Activated naive CD8-positive, alpha-beta T cell treated with anti-CD3 and anti-CD28 coated beads, Interleukin-2, amount 50 U/mL, for 24 hours (primary cell): Measurements from ENCODE around the gene MAB21L4.

Experiments used
- ATAC-seq: fragments of 150-1000 bp; cut with Tn5 transposase; one replicate; pipeline ENCODE4 v1.10.0; 2021
- DNase-seq: peaks from one replicate; pipeline ENCODE4 v3.0.0; 2021
- H3K27ac Mint-ChIP-seq: one replicate; pipeline ENCODE4 v1.8.0; 2021; ENCODE audit warnings: mild to moderate bottlenecking, mixed read lengths
- H3K27me3 Mint-ChIP-seq: one replicate; pipeline ENCODE4 v1.8.0; 2021; ENCODE audit warnings: mixed read lengths
- H3K36me3 Mint-ChIP-seq: one replicate; pipeline ENCODE4 v1.8.0; 2021; ENCODE audit warnings: low read depth, mixed read lengths
- H3K4me1 Mint-ChIP-seq: one replicate; pipeline ENCODE4 v1.8.0; 2021; ENCODE audit warnings: mixed read lengths
- H3K4me3 Mint-ChIP-seq: one replicate; pipeline ENCODE4 v1.8.0; 2021; ENCODE audit warnings: mild to moderate bottlenecking, moderate library complexity, mixed read lengths
- H3K9me3 Mint-ChIP-seq: one replicate; pipeline ENCODE4 v1.8.0; 2021; ENCODE audit warnings: mixed read lengths

Gene MAB21L4

DNA sequence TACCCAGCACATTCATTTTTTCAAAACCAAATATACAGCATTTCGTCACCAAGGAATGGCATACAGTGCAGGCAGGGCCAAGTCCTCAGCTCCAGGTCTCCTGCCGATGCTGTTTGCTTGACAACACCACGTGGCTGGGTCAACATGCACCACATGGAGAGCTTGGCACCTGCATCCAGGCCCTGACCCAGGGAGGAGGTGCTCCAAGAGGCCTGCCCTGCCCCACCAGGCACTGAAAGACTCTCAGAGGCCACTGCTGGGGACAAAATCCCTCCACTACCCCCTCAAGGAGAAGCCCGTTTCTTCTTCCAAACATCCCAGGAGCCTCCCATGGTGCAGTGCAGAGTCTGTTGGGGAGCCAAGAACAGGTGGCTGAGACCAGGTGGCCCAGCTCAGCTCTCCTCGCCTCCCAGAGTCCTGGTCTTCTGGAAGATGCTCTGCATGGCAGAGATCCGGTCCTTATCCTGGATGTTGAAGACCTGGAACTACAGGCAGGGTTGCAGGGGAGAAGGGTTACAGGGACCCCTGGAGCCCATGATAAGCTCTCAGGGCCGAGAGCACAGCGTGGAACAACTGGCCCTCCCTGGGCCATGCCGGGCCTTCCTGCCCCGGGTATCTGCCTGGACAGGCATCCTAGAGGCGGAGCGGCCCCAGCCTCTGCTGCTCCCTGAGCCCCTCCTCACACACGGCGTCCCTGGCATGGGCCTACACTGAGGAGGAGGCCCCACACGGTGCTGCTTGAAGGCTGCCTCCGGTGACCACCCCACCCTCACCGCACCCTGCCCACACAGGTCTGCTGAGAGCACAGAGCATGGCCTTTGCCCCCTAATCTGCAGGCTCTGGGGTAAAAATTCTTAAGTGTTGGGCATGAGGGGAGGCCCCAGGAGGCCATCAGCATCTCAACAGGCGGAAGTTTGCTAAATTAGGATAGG is 9.0 kb downstream of the MAB21L4 start:
- DNase-seq (no peak), ATAC-seq (no peak)
- no peak overlapping the region for H3K27ac Mint-ChIP-seq
- H3K4me3 Mint-ChIP-seq, result no peak overlapping the region
- H3K36me3 Mint-ChIP-seq, result no peaks in the 10 kb centered on the region
- H3K9me3 Mint-ChIP-seq, result no peaks in the 10 kb centered on the region
- H3K27me3 Mint-ChIP-seq, result no peaks in the 10 kb centered on the region
- H3K4me1 Mint-ChIP-seq, result no peaks in the 10 kb centered on the region

GRCh38 chr2:240886023-240886565 is 9.9 kb downstream of the MAB21L4 start:
- H3K27me3 Mint-ChIP-seq, result no peaks in the 10 kb centered on the region
- no peaks in the 10 kb centered on the region for H3K9me3 Mint-ChIP-seq
- no peak overlapping the region for H3K27ac Mint-ChIP-seq
- H3K4me3 Mint-ChIP-seq, result no peak overlapping the region
- ATAC-seq, result no peak
- DNase-seq, result no peak
- H3K4me1 Mint-ChIP-seq, result no peaks in the 10 kb centered on the region
- no peaks in the 10 kb centered on the region for H3K36me3 Mint-ChIP-seq

DNA sequence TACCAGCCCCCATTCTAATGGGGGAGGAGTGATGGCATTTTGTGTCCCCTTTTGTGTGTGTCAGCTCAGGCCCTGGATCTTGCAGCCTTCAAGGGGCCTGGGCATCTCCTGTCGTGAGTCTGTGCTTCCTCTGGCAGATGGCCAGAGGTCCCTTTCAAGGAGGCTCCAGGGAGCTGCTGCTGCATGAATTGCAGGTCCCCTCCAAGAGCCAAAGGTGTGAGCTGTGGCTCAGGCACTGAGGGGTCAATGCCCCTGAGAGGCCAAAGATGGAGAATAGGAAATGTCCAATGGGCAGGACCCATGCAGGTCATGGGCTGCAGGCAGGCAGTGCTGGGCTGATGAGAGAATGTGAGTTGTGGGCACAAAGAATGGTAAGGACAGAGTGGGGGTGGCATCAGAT is 10.4 kb downstream of the MAB21L4 start:
- ATAC-seq, result no peak
- DNase-seq, result no peak
- Mint-ChIP-seq H3K4me3 (no peak overlapping the region), H3K27ac (no peak overlapping the region), H3K4me1 (no peaks in the 10 kb centered on the region), H3K36me3 (no peaks in the 10 kb centered on the region), H3K27me3 (no peaks in the 10 kb centered on the region), H3K9me3 (no peaks in the 10 kb centered on the region)

DNA sequence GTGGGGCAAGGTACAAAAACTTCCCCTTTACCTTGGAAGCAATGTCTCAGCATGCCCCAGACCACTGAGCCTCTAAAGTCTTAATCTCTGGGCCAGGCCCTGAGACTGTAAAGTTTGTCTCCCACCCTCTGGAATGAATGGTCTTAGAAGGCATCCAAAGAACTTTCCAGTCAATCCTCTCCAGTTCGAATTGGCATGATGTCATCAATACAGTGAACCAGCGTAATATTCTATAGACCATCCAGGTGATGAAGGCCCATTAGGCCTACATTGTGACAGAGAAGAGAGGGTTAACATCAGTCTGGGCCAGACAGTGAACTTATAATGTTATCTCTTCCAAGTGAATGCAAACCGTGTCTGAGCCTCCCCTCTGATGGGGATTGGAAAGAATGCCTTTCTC is 11.2 kb downstream of the MAB21L4 start:
- Mint-ChIP-seq H3K27ac (no peak overlapping the region), H3K4me1 (no peaks in the 10 kb centered on the region), H3K36me3 (no peaks in the 10 kb centered on the region), H3K27me3 (no peaks in the 10 kb centered on the region), H3K4me3 (no peak overlapping the region), H3K9me3 (no peaks in the 10 kb centered on the region)
- DNase-seq (no peak), ATAC-seq (no peak)

- no peak overlapping the region for H3K4me3 Mint-ChIP-seq
- no peaks in the 10 kb centered on the region for H3K36me3 Mint-ChIP-seq
- H3K27ac Mint-ChIP-seq, result no peak overlapping the region
- no peaks in the 10 kb centered on the region for H3K4me1 Mint-ChIP-seq
- H3K9me3 Mint-ChIP-seq, result no peaks in the 10 kb centered on the region
- DNase-seq (no peak), ATAC-seq (no peak)
- no peaks in the 10 kb centered on the region for H3K27me3 Mint-ChIP-seq
Observed at GRCh38 chr2:240884221-240884620, 11.7 kb downstream of the MAB21L4 start.

DNA sequence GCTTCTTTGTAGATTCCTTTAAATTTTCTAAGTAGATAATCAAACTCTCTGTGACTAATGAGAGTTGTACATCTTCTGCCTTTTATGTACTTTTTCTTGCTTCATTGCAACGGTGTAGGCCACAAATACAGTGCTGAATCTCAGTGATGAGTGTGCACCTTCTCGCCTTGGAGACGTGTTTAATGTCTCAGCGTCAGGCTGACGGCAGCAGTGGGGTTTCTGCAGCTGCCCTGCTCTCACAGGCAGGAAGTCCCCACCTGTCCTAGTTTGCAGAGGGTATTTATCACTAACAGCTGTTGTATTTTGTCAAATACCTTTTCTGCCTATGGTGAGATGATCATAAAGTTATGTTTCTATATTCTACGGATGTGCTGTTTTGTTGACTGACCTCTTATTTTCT is 14.0 kb downstream of the MAB21L4 start:
- no peaks in the 10 kb centered on the region for H3K4me1 Mint-ChIP-seq
- ATAC-seq, result no peak
- no peaks in the 10 kb centered on the region for H3K36me3 Mint-ChIP-seq
- no peak overlapping the region for H3K4me3 Mint-ChIP-seq
- H3K27ac Mint-ChIP-seq, result no peak overlapping the region
- no peaks in the 10 kb centered on the region for H3K27me3 Mint-ChIP-seq
- DNase-seq, result no peak
- no peaks in the 10 kb centered on the region for H3K9me3 Mint-ChIP-seq

DNA sequence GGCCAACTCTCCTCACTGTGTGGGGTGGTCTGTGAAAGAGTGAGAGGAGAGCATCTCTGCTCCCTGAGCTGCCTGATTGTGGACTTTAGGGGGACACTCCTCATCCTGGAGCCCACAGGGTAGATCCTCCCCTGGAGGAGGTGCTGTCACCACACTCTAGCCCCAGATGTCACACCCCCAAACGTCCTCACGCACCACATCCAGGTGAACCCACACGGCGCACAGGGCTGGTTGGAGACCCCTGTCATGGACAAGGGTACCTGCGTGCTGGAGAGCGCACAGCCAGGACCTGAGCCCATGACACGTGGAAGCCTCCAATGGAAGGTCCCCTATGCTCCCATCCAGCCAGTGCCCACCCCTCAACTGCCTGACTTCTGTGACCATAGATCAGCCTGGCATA is 16.9 kb downstream of the MAB21L4 start:
- H3K36me3 Mint-ChIP-seq, result no peaks in the 10 kb centered on the region
- no peaks in the 10 kb centered on the region for H3K4me1 Mint-ChIP-seq
- DNase-seq, result no peak
- ATAC-seq, result peak; percentile 13
- H3K4me3 Mint-ChIP-seq, result no peak overlapping the region
- no peak overlapping the region for H3K27ac Mint-ChIP-seq
- no peaks in the 10 kb centered on the region for H3K27me3 Mint-ChIP-seq
- no peaks in the 10 kb centered on the region for H3K9me3 Mint-ChIP-seq

DNA sequence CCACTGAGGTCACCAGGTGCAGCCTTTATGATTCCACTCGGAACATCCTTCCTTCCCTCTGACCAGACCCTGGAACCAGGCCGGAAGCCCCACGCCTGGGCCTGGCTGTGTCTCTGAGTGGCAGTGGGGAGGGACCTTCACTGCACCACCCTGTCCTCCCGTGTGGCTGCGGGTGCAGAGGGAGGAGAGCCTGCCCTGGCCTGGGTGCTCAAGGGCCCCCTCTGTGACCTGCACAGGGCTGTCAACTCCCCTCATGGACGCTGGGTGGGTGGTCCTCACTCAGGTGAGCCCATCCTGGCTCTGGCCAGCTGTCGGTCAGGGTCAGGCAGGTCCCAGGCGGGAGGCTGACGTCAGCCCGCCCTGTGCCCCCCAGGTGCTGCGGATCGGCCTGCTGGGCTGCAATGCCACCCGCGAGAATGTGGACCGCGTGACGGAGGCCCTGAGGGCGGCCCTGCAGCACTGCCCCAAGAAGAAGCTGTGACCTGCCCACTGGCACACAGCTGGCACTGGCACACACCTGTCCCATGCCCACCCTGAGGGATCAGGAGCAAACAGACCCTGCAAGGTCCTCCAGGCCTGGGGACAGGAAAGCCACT is 17.5 kb downstream of the MAB21L4 start:
- Mint-ChIP-seq H3K4me3 (no peak overlapping the region), H3K27me3 (no peaks in the 10 kb centered on the region), H3K4me1 (no peaks in the 10 kb centered on the region), H3K27ac (no peak overlapping the region), H3K9me3 (no peaks in the 10 kb centered on the region), H3K36me3 (no peaks in the 10 kb centered on the region)
- no peak for DNase-seq
- ATAC-seq, result no peak

DNA sequence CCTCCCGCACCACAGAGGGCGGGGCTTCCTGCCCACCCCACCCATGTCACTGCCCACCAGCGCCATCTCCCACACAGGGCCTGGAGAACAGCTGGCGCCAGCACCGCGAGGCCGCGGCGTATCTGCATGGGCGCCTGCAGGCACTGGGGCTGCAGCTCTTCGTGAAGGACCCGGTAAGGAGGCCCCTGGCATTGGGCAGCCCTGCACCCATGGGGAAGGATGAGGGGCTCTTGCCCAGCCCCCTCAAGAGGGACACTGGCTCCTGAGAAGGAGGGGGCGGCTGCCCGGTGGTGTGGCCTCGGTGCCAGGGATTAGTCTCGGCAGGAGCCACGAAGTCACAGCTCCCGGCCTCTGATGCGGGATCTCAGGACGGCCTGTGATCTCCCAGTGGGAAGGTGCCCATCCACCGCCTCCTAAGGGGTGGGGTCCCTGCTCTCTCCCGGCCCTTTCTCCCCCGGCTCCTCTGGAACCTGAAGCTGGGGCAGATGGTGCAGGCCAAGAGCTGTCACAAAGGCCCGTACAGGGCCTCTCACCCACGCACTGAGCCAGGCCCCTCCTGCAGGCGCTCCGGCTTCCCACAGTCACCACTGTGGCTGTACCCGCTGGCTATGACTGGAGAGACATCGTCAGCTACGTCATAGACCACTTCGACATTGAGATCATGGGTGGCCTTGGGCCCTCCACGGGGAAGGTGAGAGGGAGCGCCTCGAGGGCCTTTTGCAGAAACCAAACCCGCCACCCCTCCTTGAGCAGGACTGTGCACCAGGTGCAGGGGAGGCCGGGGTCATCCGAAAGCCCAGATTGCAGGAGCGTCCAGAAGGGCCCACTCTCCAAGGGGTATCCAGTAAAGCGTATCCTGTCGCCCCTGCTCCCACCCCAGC is 18.3 kb downstream of the MAB21L4 start:
- DNase-seq (no peak), ATAC-seq (no peak)
- no peaks in the 10 kb centered on the region for H3K4me1 Mint-ChIP-seq
- H3K27me3 Mint-ChIP-seq, result no peaks in the 10 kb centered on the region
- no peaks in the 10 kb centered on the region for H3K9me3 Mint-ChIP-seq
- no peak overlapping the region for H3K4me3 Mint-ChIP-seq
- no peak overlapping the region for H3K27ac Mint-ChIP-seq
- no peaks in the 10 kb centered on the region for H3K36me3 Mint-ChIP-seq

DNA sequence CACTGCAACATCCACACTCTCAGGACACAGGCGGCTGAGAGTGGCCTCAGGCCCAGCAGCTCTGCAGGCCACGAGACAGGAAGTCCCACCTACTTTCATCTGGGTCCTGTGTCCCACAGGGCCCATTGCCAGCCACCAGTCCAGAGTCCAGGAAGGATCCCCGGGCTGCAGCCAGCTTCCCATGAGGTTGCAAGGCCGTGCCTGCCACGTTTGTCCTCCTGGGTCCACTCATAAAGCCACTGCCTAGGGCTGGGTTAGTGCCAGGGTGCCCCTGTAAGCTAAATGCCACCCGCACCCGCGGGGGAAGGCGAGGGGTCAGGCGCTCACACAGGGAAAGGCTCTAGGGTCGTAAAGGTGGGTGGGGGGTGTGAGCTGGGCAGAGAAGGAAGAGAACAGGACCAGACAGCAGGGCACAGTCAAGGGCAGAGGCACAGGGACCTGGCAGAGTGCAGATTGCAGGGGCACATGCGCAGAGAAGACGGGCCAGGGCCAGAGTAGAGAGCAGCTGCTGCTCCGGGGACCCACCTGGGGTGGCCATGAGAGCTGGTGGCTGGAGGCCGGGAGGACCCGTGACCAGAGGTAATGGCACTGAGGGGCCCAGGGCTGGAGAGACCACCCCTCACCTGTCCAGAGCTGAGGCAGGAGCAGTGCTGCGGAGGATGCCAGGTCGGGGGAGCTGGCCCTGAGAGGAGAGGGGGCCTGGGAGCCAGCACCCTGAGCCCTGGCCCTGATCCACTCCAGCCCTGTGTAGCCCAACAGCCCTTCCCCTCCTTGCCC is 19.3 kb downstream of the MAB21L4 start:
- DNase-seq (no peak), ATAC-seq (peak; percentile 5)
- Mint-ChIP-seq H3K4me3 (no peak overlapping the region), H3K4me1 (no peaks in the 10 kb centered on the region), H3K27ac (no peak overlapping the region), H3K9me3 (no peaks in the 10 kb centered on the region), H3K27me3 (no peaks in the 10 kb centered on the region), H3K36me3 (no peaks in the 10 kb centered on the region)

DNA sequence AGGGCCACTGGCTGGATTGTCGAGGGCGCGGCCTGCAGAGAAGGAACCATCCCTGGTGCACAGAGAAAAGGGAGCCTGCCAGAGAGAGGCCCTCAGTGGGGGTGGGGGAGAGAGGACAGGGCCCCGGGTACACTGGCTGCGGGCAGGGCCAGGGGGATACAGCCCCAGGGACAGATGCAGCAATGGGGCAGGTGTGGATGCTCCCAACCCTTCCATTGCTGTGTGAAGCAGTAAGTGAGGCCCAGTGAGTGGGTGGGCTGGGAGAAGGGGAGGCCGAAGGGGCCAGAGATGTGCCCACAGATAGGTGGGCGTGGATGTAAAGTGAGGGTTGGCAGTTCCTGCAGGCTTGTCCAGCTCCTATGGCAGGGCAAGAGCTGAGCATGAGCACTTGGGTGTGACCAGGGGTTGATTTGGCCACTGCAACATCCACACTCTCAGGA is 19.9 kb downstream of the MAB21L4 start:
- Mint-ChIP-seq H3K36me3 (no peaks in the 10 kb centered on the region), H3K27me3 (no peaks in the 10 kb centered on the region), H3K9me3 (no peaks in the 10 kb centered on the region), H3K27ac (no peak overlapping the region), H3K4me1 (no peaks in the 10 kb centered on the region), H3K4me3 (no peak overlapping the region)
- no peak for DNase-seq
- ATAC-seq, result no peak

GRCh38 chr2:240875228-240876034 is 20.5 kb downstream of the MAB21L4 start:
- H3K4me3 Mint-ChIP-seq, result no peak overlapping the region
- H3K4me1 Mint-ChIP-seq, result no peaks in the 10 kb centered on the region
- no peaks in the 10 kb centered on the region for H3K27me3 Mint-ChIP-seq
- no peak for DNase-seq
- ATAC-seq, result no peak
- H3K36me3 Mint-ChIP-seq, result no peaks in the 10 kb centered on the region
- no peak overlapping the region for H3K27ac Mint-ChIP-seq
- no peaks in the 10 kb centered on the region for H3K9me3 Mint-ChIP-seq

GRCh38 chr2:240874715-240875227 is 21.2 kb downstream of the MAB21L4 start:
- H3K4me1 Mint-ChIP-seq, result no peaks in the 10 kb centered on the region
- H3K27me3 Mint-ChIP-seq, result no peaks in the 10 kb centered on the region
- no peak overlapping the region for H3K27ac Mint-ChIP-seq
- DNase-seq (no peak), ATAC-seq (no peak)
- no peaks in the 10 kb centered on the region for H3K9me3 Mint-ChIP-seq
- no peak overlapping the region for H3K4me3 Mint-ChIP-seq
- no peaks in the 10 kb centered on the region for H3K36me3 Mint-ChIP-seq
